GM23338 (cell line): ENCODE results near the gene MRO. TPM values are rescaled to one million over a fixed set of nuclear protein-coding genes. Genes with fewer than 3 reads are reported as not detected.
"Not testable (repeated sequence)": the region's sequence is repeated elsewhere in the genome, so short reads cannot be mapped to it uniquely, and the experiment has no call there.

Source experiments
- ATAC-seq: fragments of 200-7000 bp; cut with Tn5 transposase; 3 replicates; pipeline ENCODE4 v1.9.1; 2020
- DNase-seq: peaks from one replicate; pipeline ENCODE4 v3.0.0-alpha.2; 2015; ENCODE audit warnings: low spot score
- H2AFZ ChIP-seq: fragments of 200-600 bp; sonication (generic); 2 replicates; pipeline ENCODE4 v1.8.0; 2016; ENCODE audit warnings: antibody characterized with exemption, mild to moderate bottlenecking, moderate library complexity
- H3F3A ChIP-seq: fragments of 200-600 bp; sonication (generic); replicated peaks from 2 replicates; pipeline ENCODE4 v1.8.0; 2017; ENCODE audit warnings: antibody characterized with exemption, mixed run types, low read depth
- H3K27ac ChIP-seq: fragments of 200-600 bp; sonication (generic); 2 replicates; pipeline ENCODE4 v1.6.1; 2016; ENCODE audit warnings: low read depth
- H3K27me3 ChIP-seq: fragments of 200-600 bp; sonication (generic); 2 replicates; pipeline ENCODE4 v1.8.0; 2016; ENCODE audit warnings: mild to moderate bottlenecking, mixed run types, moderate library complexity; ENCODE audit not compliant: insufficient read depth
- H3K36me3 ChIP-seq: fragments of 200-600 bp; sonication (generic); 2 replicates; pipeline ENCODE4 v1.8.0; 2016; ENCODE audit warnings: mild to moderate bottlenecking; ENCODE audit not compliant: insufficient read depth
- H3K4me1 ChIP-seq: fragments of 200-600 bp; sonication (generic); 2 replicates; pipeline ENCODE4 v1.8.0; 2016; ENCODE audit warnings: mild to moderate bottlenecking, moderate library complexity; ENCODE audit not compliant: insufficient read depth
- H3K4me2 ChIP-seq: fragments of 200-600 bp; sonication (generic); 2 replicates; pipeline ENCODE4 v1.7.1; 2017; ENCODE audit warnings: mixed run types
- H3K4me3 ChIP-seq: fragments of 200-600 bp; sonication (generic); 2 replicates; pipeline ENCODE4 v1.6.1; 2016; ENCODE audit warnings: mixed run types
- H3K79me2 ChIP-seq: fragments of 200-600 bp; sonication (generic); replicated peaks from 2 replicates; pipeline ENCODE4 v1.8.0; 2017; ENCODE audit warnings: mild to moderate bottlenecking; ENCODE audit not compliant: insufficient read depth
- H3K9me2 ChIP-seq: fragments of 200-600 bp; sonication (generic); 2 replicates; pipeline ENCODE4 v1.8.0; 2017; ENCODE audit not compliant: insufficient read depth
- H4K20me1 ChIP-seq: fragments of 200-600 bp; sonication (generic); replicated peaks from 2 replicates; pipeline ENCODE4 v1.8.0; 2017; ENCODE audit warnings: mild to moderate bottlenecking; ENCODE audit not compliant: insufficient read depth
- H3K27ac Mint-ChIP-seq: 2 replicates; pipeline ENCODE4 v1.8.0; 2020; ENCODE audit warnings: inconsistent platforms, mild to moderate bottlenecking, moderate library complexity, mixed read lengths
- H3K27me3 Mint-ChIP-seq: 3 replicates; pipeline ENCODE4 v1.8.0; 2022; ENCODE audit warnings: low read depth, mild to moderate bottlenecking, moderate library complexity, mixed read lengths, inconsistent platforms; ENCODE audit not compliant: insufficient read depth, poor library complexity
- H3K36me3 Mint-ChIP-seq: 3 replicates; pipeline ENCODE4 v1.8.0; 2021; ENCODE audit warnings: low read depth, mild to moderate bottlenecking, inconsistent platforms, moderate library complexity, mixed read lengths
- H3K4me1 Mint-ChIP-seq: 3 replicates; pipeline ENCODE4 v1.8.0; 2020; ENCODE audit warnings: mild to moderate bottlenecking, inconsistent platforms, mixed read lengths
- H3K4me3 Mint-ChIP-seq: 3 replicates; pipeline ENCODE4 v1.8.0; 2021; ENCODE audit warnings: moderate library complexity, mild to moderate bottlenecking, inconsistent platforms, mixed read lengths
- H3K9me3 Mint-ChIP-seq: 3 replicates; pipeline ENCODE4 v1.8.0; 2020; ENCODE audit warnings: moderate library complexity, mild to moderate bottlenecking, inconsistent platforms, mixed read lengths
- CREB1 ChIP-seq: fragments of 250-450 bp; sonication (Bioruptor Pico); IDR thresholded peaks from 2 replicates; pipeline ENCODE4 v1.5.0; 2020; ENCODE audit warnings: low read depth, mild to moderate bottlenecking, moderate library complexity
- CTCF ChIP-seq, 2 experiments: fragments of 200-600 bp in 1 of 2; sonication (generic) in 1 of 2; conservative IDR thresholded peaks; 2 replicates each; pipeline versions ENCODE4 v1.5.1 to v1.6.1; 2016 to 2017; ENCODE audit warnings: antibody characterized with exemption in 2 of 2, low read depth in 2 of 2, mild to moderate bottlenecking in 2 of 2, moderate library complexity in 1 of 2
- EZH2 ChIP-seq: fragments of 200-600 bp; sonication (generic); IDR thresholded peaks from one replicate; pipeline ENCODE4 v1.8.0; 2017; ENCODE audit warnings: antibody characterized with exemption, mild to moderate bottlenecking, low read depth; ENCODE audit not compliant: unreplicated experiment
- EZH2phosphoT487 ChIP-seq: fragments of 200-600 bp; sonication (generic); IDR thresholded peaks from one replicate; pipeline ENCODE4 v1.8.1; 2018; ENCODE audit warnings: antibody characterized with exemption; ENCODE audit not compliant: unreplicated experiment
- REST ChIP-seq: IDR thresholded peaks from one replicate; pipeline ENCODE4 v1.6.1; 2018; ENCODE audit warnings: antibody characterized with exemption; ENCODE audit not compliant: unreplicated experiment
- STAT1 ChIP-seq: IDR thresholded peaks from one replicate; pipeline ENCODE4 v1.6.1; 2016; ENCODE audit warnings: antibody characterized with exemption; ENCODE audit not compliant: unreplicated experiment
- ZNF462 ChIP-seq: fragments of 250-450 bp; sonication (Bioruptor Pico); IDR thresholded peaks from 2 replicates; pipeline ENCODE4 v1.5.0; 2020; ENCODE audit warnings: mild to moderate bottlenecking, moderate library complexity
- polyA plus RNA-seq: library from polyadenylated mRNA; unstranded; fragments of >200 nt; fragmentation: Nextera tagmentation; extraction: Ambion mirVana; gene quantifications from 2 replicates; pipeline ENCODE4 v1.2.1, GENCODE V29; 2016
- total RNA-seq: library from RNA; depleted of rRNA; stranded (reverse); fragments of >200 nt; shearing (Covaris generic); gene quantifications from 2 replicates; pipeline ENCODE4 v1.2.3, GENCODE V29; 2014

The MRO gene
- total and polyA plus RNA-seq, 2 experiments from 2014 or later = 0.78 to 0.80 TPM

- not testable (repeated sequence) for H4K20me1 ChIP-seq, H3K4me3 ChIP-seq, H3K79me2 ChIP-seq, H3K4me2 ChIP-seq, ATAC-seq, DNase-seq, H3K27me3 ChIP-seq, H3F3A ChIP-seq, H2AFZ ChIP-seq, H3K4me1 ChIP-seq, H3K27ac ChIP-seq, H3K36me3 Mint-ChIP-seq, H3K27ac Mint-ChIP-seq, H3K36me3 ChIP-seq, H3K27me3 Mint-ChIP-seq, H3K9me2 ChIP-seq, H3K9me3 Mint-ChIP-seq, H3K4me3 Mint-ChIP-seq
- peaks cover 10% of the 10 kb centered on the region for H3K4me1 Mint-ChIP-seq
These were observed 13.7 kb upstream of the MRO start for GRCh38 chr18:50833496-50833895.

- Histone ChIP-seq H3K36me3 (no peaks in the 10 kb centered on the region), H3K9me2 (no peaks in the 10 kb centered on the region), H3K27me3 (no peaks in the 10 kb centered on the region), H3F3A (no peaks in the 10 kb centered on the region), H3K27ac (no peak overlapping the region), H2AFZ (peak overlapping the region; percentile 94), H3K4me1 (no peaks in the 10 kb centered on the region), H3K79me2 (no peaks in the 10 kb centered on the region), H3K4me3 (no peak overlapping the region), H3K4me2 (no peak overlapping the region), H4K20me1 (no peaks in the 10 kb centered on the region)
- Mint-ChIP-seq H3K4me1 (peaks cover 10% of the 10 kb centered on the region), H3K4me3 (no peak overlapping the region), H3K9me3 (no peaks in the 10 kb centered on the region), H3K27ac (no peak overlapping the region), H3K36me3 (no peaks in the 10 kb centered on the region), H3K27me3 (no peaks in the 10 kb centered on the region)
- TF ChIP-seq ZNF462 = no peak
- no peak for TF ChIP-seq CTCF (conservative IDR thresholded peaks at IDR 0.05; ENCODE audit: low read depth in 2 of 2)
- TF ChIP-seq REST = no peak
- no peak for TF ChIP-seq EZH2
- TF ChIP-seq CREB1 (CRISPR knock-in tag) = no peak
- no peak for TF ChIP-seq EZH2phosphoT487
- no peak for TF ChIP-seq STAT1
- no peak for ATAC-seq
- no peak for DNase-seq
These were observed 12.9 kb upstream of the MRO start for GRCh38 chr18:50832754-50833153.
